Astrocyte (in vitro differentiated cells and primary cell): Measurements from ENCODE around the gene GLT8D2. TPM values are rescaled to one million over a fixed set of nuclear protein-coding genes. Genes with fewer than 3 reads are reported as not detected.

ENCODE experiments used
- DNase-seq: peaks from one replicate; pipeline ENCODE4 v3.0.0-alpha.2; 2010; ENCODE audit warnings: low read depth
- FAIRE-seq: peaks from 2 replicates; lab custom pipeline; 2011; peaks lifted over from hg19 to GRCh38; lab: Jason Lieb, UNC
- H2AFZ ChIP-seq: 2 replicates; pipeline ENCODE4 v1.6.0; 2012; ENCODE audit warnings: low read depth, low read length, inconsistent platforms
- H3K27ac ChIP-seq: 2 replicates; pipeline ENCODE4 v1.5.1; 2011; ENCODE audit warnings: low read depth, low read length, inconsistent platforms
- H3K27me3 ChIP-seq: 2 replicates; pipeline ENCODE4 v1.6.0; 2011; ENCODE audit warnings: low read length, inconsistent platforms; ENCODE audit not compliant: insufficient read depth
- H3K36me3 ChIP-seq: 2 replicates; pipeline ENCODE4 v1.5.1; 2011; ENCODE audit warnings: low read length, inconsistent platforms; ENCODE audit not compliant: insufficient read depth
- H3K4me1 ChIP-seq: 2 replicates; pipeline ENCODE4 v1.5.1; 2011; ENCODE audit warnings: low read length, inconsistent platforms; ENCODE audit not compliant: insufficient read depth
- H3K4me2 ChIP-seq: 2 replicates; pipeline ENCODE4 v1.6.0; 2012; ENCODE audit warnings: low read length, inconsistent platforms
- H3K4me3 ChIP-seq: 2 replicates; pipeline ENCODE4 v1.5.1; 2011; ENCODE audit warnings: low read depth, mild to moderate bottlenecking, low read length, inconsistent platforms; ENCODE audit not compliant: insufficient read depth
- H3K79me2 ChIP-seq: 2 replicates; pipeline ENCODE4 v1.6.0; 2012; ENCODE audit warnings: mild to moderate bottlenecking, low read length, inconsistent platforms; ENCODE audit not compliant: insufficient read depth
- H3K9ac ChIP-seq: 2 replicates; pipeline ENCODE4 v1.6.0; 2012; ENCODE audit warnings: mild to moderate bottlenecking, low read length, inconsistent platforms
- H3K9me3 ChIP-seq: 2 replicates; pipeline ENCODE4 v1.5.1; 2012; ENCODE audit warnings: low read depth, mild to moderate bottlenecking, low read length, inconsistent platforms; ENCODE audit not compliant: insufficient read depth
- H4K20me1 ChIP-seq: 2 replicates; pipeline ENCODE4 v1.6.0; 2012; ENCODE audit warnings: low read length, inconsistent platforms; ENCODE audit not compliant: insufficient read depth
- H3K27ac Mint-ChIP-seq: one replicate; pipeline ENCODE4 v1.8.0; 2021; ENCODE audit warnings: mild to moderate bottlenecking, mixed read lengths; ENCODE audit not compliant: unreplicated experiment
- H3K27me3 Mint-ChIP-seq: one replicate; pipeline ENCODE4 v1.8.0; 2021; ENCODE audit warnings: low read depth, mixed read lengths; ENCODE audit not compliant: unreplicated experiment
- H3K36me3 Mint-ChIP-seq: one replicate; pipeline ENCODE4 v1.8.0; 2021; ENCODE audit warnings: low read depth, mixed read lengths; ENCODE audit not compliant: unreplicated experiment
- H3K4me1 Mint-ChIP-seq: one replicate; pipeline ENCODE4 v1.8.0; 2021; ENCODE audit warnings: low read depth, mixed read lengths; ENCODE audit not compliant: unreplicated experiment
- H3K4me3 Mint-ChIP-seq: one replicate; pipeline ENCODE4 v1.8.0; 2021; ENCODE audit warnings: mild to moderate bottlenecking, moderate library complexity, mixed read lengths; ENCODE audit not compliant: unreplicated experiment
- H3K9me3 Mint-ChIP-seq: one replicate; pipeline ENCODE4 v1.8.0; 2021; ENCODE audit warnings: mild to moderate bottlenecking, mixed read lengths; ENCODE audit not compliant: unreplicated experiment
- CTCF ChIP-seq: IDR thresholded peaks from 2 replicates; pipeline ENCODE4 v1.5.1; 2011; ENCODE audit warnings: low read depth, mild to moderate bottlenecking, inconsistent platforms, low read length, moderate library complexity; ENCODE audit not compliant: insufficient read depth
- EZH2 ChIP-seq: IDR thresholded peaks from 2 replicates; pipeline ENCODE4 v1.6.1; 2012; ENCODE audit warnings: mild to moderate bottlenecking, low read length, inconsistent platforms; ENCODE audit not compliant: insufficient read depth
- total RNA-seq: library from RNA; stranded (reverse); gene quantifications from 2 replicates; pipeline ENCODE4 v1.2.1, GENCODE V29; 2021

GLT8D2 gene
- total RNA-seq, 1 donor from 2014 or later: 11.1 TPM

- Histone ChIP-seq H3K79me2 (peaks cover 78% of the 10 kb centered on the region), H3K27ac (peak within 1 kb of the TSS; percentile 92), H3K27me3 (no peaks in the 10 kb centered on the region), H3K36me3 (no peaks in the 10 kb centered on the region), H3K9me3 (no peaks in the 10 kb centered on the region), H3K4me1 (peaks cover 29% of the 10 kb centered on the region), H2AFZ (peak within 1 kb of the TSS; percentile 76), H3K9ac (peak within 1 kb of the TSS; percentile 97), H4K20me1 (peaks cover 31% of the 10 kb centered on the region), H3K4me2 (peak within 1 kb of the TSS; percentile 87), H3K4me3 (peak within 1 kb of the TSS; percentile 92)
- peak; percentile 58 for FAIRE-seq
- H3K4me3 Mint-ChIP-seq: peak within 1 kb of the TSS; percentile 97
- H3K36me3 Mint-ChIP-seq: no peaks in the 10 kb centered on the region
- TF ChIP-seq CTCF (no peak), EZH2 (no peak)
- H3K27me3 Mint-ChIP-seq: no peaks in the 10 kb centered on the region
- peak within 1 kb of the TSS; percentile 94 for H3K27ac Mint-ChIP-seq
- H3K4me1 Mint-ChIP-seq: peaks cover 17% of the 10 kb centered on the region
- no peaks in the 10 kb centered on the region for H3K9me3 Mint-ChIP-seq
- DNase-seq: peak; percentile 98
These were observed 84.1 kb downstream of the GLT8D2 start, which contains the start of gene TDG for GRCh38 chr12:103965590-103966504. TSS of gene TDG (plus strand) at chr12:103965872. CDS start at chr12:103966038, 166 bp downstream.

GRCh38 chr12:103965255-103965589 is 84.8 kb downstream of the GLT8D2 start:
- no peak for TF ChIP-seq CTCF
- no peak for TF ChIP-seq EZH2
- Histone ChIP-seq H4K20me1 (peaks cover 25% of the 10 kb centered on the region), H2AFZ (peak overlapping the region; percentile 76), H3K79me2 (peaks cover 72% of the 10 kb centered on the region), H3K9ac (peak overlapping the region; percentile 97), H3K4me1 (peaks cover 29% of the 10 kb centered on the region), H3K27ac (peak overlapping the region; percentile 92), H3K36me3 (no peaks in the 10 kb centered on the region), H3K9me3 (no peaks in the 10 kb centered on the region), H3K4me3 (peak overlapping the region; percentile 92), H3K27me3 (no peaks in the 10 kb centered on the region), H3K4me2 (peak overlapping the region; percentile 87)
- no peak for DNase-seq
- Mint-ChIP-seq H3K27ac (peak overlapping the region; percentile 94), H3K4me1 (peaks cover 17% of the 10 kb centered on the region), H3K27me3 (no peaks in the 10 kb centered on the region), H3K36me3 (no peaks in the 10 kb centered on the region), H3K9me3 (no peaks in the 10 kb centered on the region), H3K4me3 (peak overlapping the region; percentile 97)
- no peak for FAIRE-seq

GRCh38 chr12:103964805-103965204 is 85.2 kb downstream of the GLT8D2 start:
- peak overlapping the region; percentile 97 for H3K9ac ChIP-seq
- H3K27me3 ChIP-seq: no peaks in the 10 kb centered on the region
- Mint-ChIP-seq H3K9me3 (no peaks in the 10 kb centered on the region), H3K36me3 (no peaks in the 10 kb centered on the region), H3K4me1 (peaks cover 17% of the 10 kb centered on the region), H3K27ac (peak overlapping the region; percentile 94), H3K4me3 (peak overlapping the region; percentile 97), H3K27me3 (no peaks in the 10 kb centered on the region)
- no peak for DNase-seq
- peaks cover 68% of the 10 kb centered on the region for H3K79me2 ChIP-seq
- H2AFZ ChIP-seq: peak overlapping the region; percentile 76
- H3K4me3 ChIP-seq: peak overlapping the region; percentile 92
- FAIRE-seq: no peak
- H3K27ac ChIP-seq: peak overlapping the region; percentile 92
- H3K4me2 ChIP-seq: peak overlapping the region; percentile 87
- peaks cover 21% of the 10 kb centered on the region for H4K20me1 ChIP-seq
- H3K9me3 ChIP-seq: no peaks in the 10 kb centered on the region
- no peak for TF ChIP-seq EZH2
- no peak for TF ChIP-seq CTCF
- peaks cover 28% of the 10 kb centered on the region for H3K4me1 ChIP-seq
- no peaks in the 10 kb centered on the region for H3K36me3 ChIP-seq
